Epithelial cell of alveolus of lung (primary cell): ENCODE results near the gene SSR3. TPM values are rescaled to one million over a fixed set of nuclear protein-coding genes. Genes with fewer than 3 reads are reported as not detected.

Source experiments
- total RNA-seq: library from RNA; depleted of rRNA; stranded (reverse); fragments of >200 nt; gene quantifications from 2 replicates; pipeline ENCODE4 v1.2.1, GENCODE V29; 2015

The SSR3 gene
- 101 and 262 TPM in 2 replicates for total RNA-seq

GRCh38 chr3:156554842-156555687 lies at the start of gene SSR3:
Gene SSR3 (minus strand): TSS chr3:156555117. CDS start chr3:156555089, 28 bp downstream.

Other genes starting within 250 kb of the SSR3 start
- gene TIPARP, start 119.5 kb upstream of the SSR3 start, total RNA-seq, result 25.3 and 32.5 TPM in 2 replicates